ENCODE data around the gene SELENOI.
"Not testable (repeated sequence)": the region's sequence is repeated elsewhere in the genome, so short reads cannot be mapped to it uniquely, and the experiment has no call there.

Gene SELENOI

GRCh38 chr2:26359886-26360473, 14.0 kb downstream of the SELENOI start:
- no peak for DNase-seq

- no peak for DNase-seq
Observed at GRCh38 chr2:26363323-26363722, 17.4 kb downstream of the SELENOI start.

- DNase-seq, result no peak
Observed at GRCh38 chr2:26363958-26364357, 18.0 kb downstream of the SELENOI start.

GRCh38 chr2:26364669-26365068, 18.7 kb downstream of the SELENOI start:
- DNase-seq, result no peak

GRCh38 chr2:26366957-26367356, 21.0 kb downstream of the SELENOI start:
- no peak for DNase-seq

- DNase-seq, result not testable (repeated sequence)
Observed at GRCh38 chr2:26369664-26370063, 23.7 kb downstream of the SELENOI start.

- DNase-seq, result not testable (repeated sequence)
Observed at GRCh38 chr2:26370909-26371308, 25.0 kb downstream of the SELENOI start.

GRCh38 chr2:26376799-26377198, 30.9 kb downstream of the SELENOI start:
- no peak for DNase-seq

- DNase-seq, result no peak
Observed at GRCh38 chr2:26380281-26380680, 34.3 kb downstream of the SELENOI start.

- DNase-seq, result no peak
Observed at GRCh38 chr2:26382564-26382963, 36.6 kb downstream of the SELENOI start.

- DNase-seq, result no peak
Observed at GRCh38 chr2:26384183-26384582, 38.2 kb downstream of the SELENOI start.

- no peak for DNase-seq
Observed at GRCh38 chr2:26384597-26384996, 38.7 kb downstream of the SELENOI start.

GRCh38 chr2:26387189-26387588, 41.2 kb downstream of the SELENOI start:
- no peak for DNase-seq

- no peak for DNase-seq
Observed at GRCh38 chr2:26394694-26395093, 48.8 kb downstream of the SELENOI start.

GRCh38 chr2:26395394-26395793, 49.5 kb downstream of the SELENOI start:
- DNase-seq, result no peak

- no peak for DNase-seq
Observed at GRCh38 chr2:26396734-26397298, 50.9 kb downstream of the SELENOI start.

GRCh38 chr2:26399771-26400376, 53.9 kb downstream of the SELENOI start:
- DNase-seq, result peak; percentile 25 to 67 (median 29)

GRCh38 chr2:26400723-26401122, 54.8 kb downstream of the SELENOI start:
- DNase-seq, result no peak

- DNase-seq, result peak; percentile 90 to 96 (median 93)
Observed at GRCh38 chr2:26401739-26402541, 56.0 kb downstream of the SELENOI start, which contains the start of gene DRC1. DRC1 (plus strand) TSS chr2:26401920; CDS start chr2:26401990, 70 bp downstream.

GRCh38 chr2:26407526-26407925, 61.6 kb downstream of the SELENOI start:
- DNase-seq, result no peak

- DNase-seq, result no peak
Observed at GRCh38 chr2:26409785-26410184, 63.8 kb downstream of the SELENOI start.

GRCh38 chr2:26410764-26411243, 64.9 kb downstream of the SELENOI start:
- no peak for DNase-seq

GRCh38 chr2:26411419-26411818, 65.5 kb downstream of the SELENOI start:
- DNase-seq, result no peak
